Sigmoid colon (tissue), 7 donors: ENCODE data around the gene PLAAT5. TPM values are rescaled to one million over a fixed set of nuclear protein-coding genes. Genes with fewer than 3 reads are reported as not detected.
A peak's percentile ranks its signal among the peaks of the same experiment; 100 is the strongest.

ENCODE experiments used
- DNase-seq: peaks from one replicate; pipeline ENCODE4 v3.0.0-alpha.2; 2019
- H3K27ac ChIP-seq, 4 donors: fragments of 200-600 bp; sonication (generic); one replicate each; pipeline ENCODE4 v1.5.1; 2016 to 2019; ENCODE audit warnings: mild to moderate bottlenecking in 1 of 4
- H3K27me3 ChIP-seq, 3 donors: fragments of 200-600 bp; sonication (generic); one replicate each; pipeline ENCODE4 v1.5.1; 2019; ENCODE audit warnings: mild to moderate bottlenecking in 1 of 3
- H3K36me3 ChIP-seq, 4 donors: fragments of 200-600 bp; sonication (generic); one replicate each; pipeline ENCODE4 v1.5.1; 2016 to 2019
- H3K4me1 ChIP-seq, 4 donors: fragments of 200-600 bp; sonication (generic); one replicate each; pipeline ENCODE4 v1.5.1; 2017 to 2019
- H3K4me3 ChIP-seq, 4 donors: fragments of 200-600 bp; sonication (generic); one replicate each; pipeline ENCODE4 v1.5.1; 2017 to 2019; ENCODE audit warnings: mild to moderate bottlenecking in 2 of 4, moderate library complexity in 1 of 4
- H3K9me3 ChIP-seq, 4 donors: fragments of 200-600 bp in 3 of 4; sonication (generic) in 3 of 4; one replicate each; pipeline versions ENCODE4 v1.5.1 to v1.6.1; 2013 to 2019
- CTCF ChIP-seq, 4 experiments: fragments of 450-650 bp in 3 of 4; fragments of 200-600 bp in 1 of 4; IDR thresholded peaks; one replicate each; pipeline ENCODE4 v1.5.1; 2016 to 2019; ENCODE audit warnings: antibody characterized with exemption in 4 of 4, mild to moderate bottlenecking in 3 of 4, moderate library complexity in 2 of 4
- EP300 ChIP-seq, 4 donors: sonication (generic); formaldehyde crosslinking; IDR thresholded peaks; one replicate each; pipeline ENCODE4 v1.6.1; 2017; ENCODE audit warnings: antibody characterized with exemption in 4 of 4
- POLR2A ChIP-seq, 2 donors: fragments of 450-650 bp; IDR thresholded peaks; one replicate each; pipeline ENCODE4 v1.6.1; 2016; ENCODE audit warnings: antibody characterized with exemption in 2 of 2, mild to moderate bottlenecking in 2 of 2, moderate library complexity in 2 of 2
- POLR2AphosphoS5 ChIP-seq, 4 donors: sonication (generic); formaldehyde crosslinking; IDR thresholded peaks; one replicate each; pipeline ENCODE4 v1.6.1; 2017; ENCODE audit warnings: antibody characterized with exemption in 4 of 4
- WGBS, 2 donors: extraction: QIAGEN DNeasy Blood & Tissue Kit; methylation state at CpG; one replicate each; pipeline ENCODE4 v1.1.7; 2013; 5-methylcytosine and 5-hydroxymethylcytosine counted together
- intact Hi-C: fragments of 100-400 bp; cut with DNase I; formaldehyde crosslinking; loops from one replicate; pipeline ENCODE4 v1.15.1; 2023
- polyA plus RNA-seq, 3 donors: library from polyadenylated mRNA; stranded (reverse); fragments of 200-250 nt; gene quantifications; one replicate each; pipeline ENCODE4 v1.2.3, GENCODE V29; 2013
- total RNA-seq, 4 donors: library from RNA; depleted of rRNA; stranded (reverse); fragments of >200 nt; gene quantifications; one replicate each; pipeline ENCODE4 v1.1.0, GENCODE V29; 2016
- donor health status: healthy with polysubstance abuse.
- donor health status: Bipolar disorder and iron deficiency.
- donor health status: healthy.

PLAAT5 gene
- total and polyA plus RNA-seq, 7 donors, result 1.2 to 8.4 (median 2.3) TPM; not detected in 1

- no peak for DNase-seq
- no peaks in the 10 kb centered on the region for H3K36me3 ChIP-seq
- TF ChIP-seq POLR2A (IDR thresholded peaks at IDR 0.05), result no peak
- TF ChIP-seq EP300 (IDR thresholded peaks at IDR 0.05), result no peak
- H3K4me3 ChIP-seq, result no peak overlapping the region
- 84 to 90% methylated on average over 3 of the region's 3 CpGs for WGBS, 2 donors
- peaks cover 0 to 11% (median 0%) of the 10 kb centered on the region in 4 donors for H3K9me3 ChIP-seq
- H3K4me1 ChIP-seq, result peaks cover 0 to 7% (median 2%) of the 10 kb centered on the region in 4 donors
- H3K27ac ChIP-seq, result no peak overlapping the region
- intact Hi-C loops, result no loop called here
- H3K27me3 ChIP-seq, result no peaks in the 10 kb centered on the region
Measured at GRCh38 chr11:63485777-63486176, 5.2 kb downstream of the PLAAT5 start.

GRCh38 chr11:63480039-63480438 is 10.9 kb downstream of the PLAAT5 start:
- H3K9me3 ChIP-seq, result peaks cover 0 to 6% (median 1%) of the 10 kb centered on the region in 4 donors
- H3K4me3 ChIP-seq, result no peak overlapping the region
- 76 to 93% methylated on average over 6 of the region's 6 CpGs for WGBS, 2 donors
- TF ChIP-seq POLR2A (IDR thresholded peaks at IDR 0.05), result no peak
- TF ChIP-seq CTCF (IDR thresholded peaks at IDR 0.05), result no peak
- TF ChIP-seq EP300 (IDR thresholded peaks at IDR 0.05), result no peak
- TF ChIP-seq POLR2AphosphoS5 (IDR thresholded peaks at IDR 0.05), result no peak
- peaks cover 0 to 6% (median 0%) of the 10 kb centered on the region in 4 donors for H3K4me1 ChIP-seq
- no peaks in the 10 kb centered on the region for H3K36me3 ChIP-seq
- no peak for DNase-seq
- intact Hi-C loops, result no loop called here
- H3K27ac ChIP-seq, result no peak overlapping the region
- no peaks in the 10 kb centered on the region for H3K27me3 ChIP-seq

GRCh38 chr11:63478896-63479295 is 12.1 kb downstream of the PLAAT5 start:
- H3K27ac ChIP-seq, result peak overlapping the region; percentile 8 to 46 (median 41)
- H3K27me3 ChIP-seq, result no peaks in the 10 kb centered on the region
- H3K36me3 ChIP-seq, result no peaks in the 10 kb centered on the region
- TF ChIP-seq CTCF (IDR thresholded peaks at IDR 0.05) (peak; percentile 87 to 94 (median 90)), POLR2A (IDR thresholded peaks at IDR 0.05) (no peak)
- peaks cover 0 to 6% (median 0%) of the 10 kb centered on the region in 4 donors for H3K4me1 ChIP-seq
- H3K9me3 ChIP-seq, result peaks cover 0 to 2% (median 0%) of the 10 kb centered on the region in 4 donors
- no peak overlapping the region for H3K4me3 ChIP-seq
- peak; percentile 76 for DNase-seq
- intact Hi-C loops, result loop anchor here (1.0 to 5.0 kb wide), 2 partner anchors 157 to 258 kb away; no protein-coding TSS in a partner anchor
- 16 to 19% methylated on average over 5 of the region's 5 CpGs for WGBS, 2 donors

- Histone ChIP-seq H3K27ac (no peak overlapping the region), H3K9me3 (peaks cover 0 to 2% (median 0%) of the 10 kb centered on the region in 4 donors), H3K27me3 (no peaks in the 10 kb centered on the region), H3K4me3 (no peak overlapping the region), H3K4me1 (peaks cover 0 to 6% (median 0%) of the 10 kb centered on the region in 4 donors), H3K36me3 (no peaks in the 10 kb centered on the region)
- intact Hi-C loops, result loop anchor here (5.0 kb wide), 1 partner anchor 261 kb away; no protein-coding TSS in a partner anchor
- no peak for DNase-seq
- TF ChIP-seq POLR2AphosphoS5 (IDR thresholded peaks at IDR 0.05) (no peak), CTCF (IDR thresholded peaks at IDR 0.05) (no peak), EP300 (IDR thresholded peaks at IDR 0.05) (no peak)
Measured at GRCh38 chr11:63476618-63477017, 14.3 kb downstream of the PLAAT5 start.

- intact Hi-C loops, result no loop called here
- H3K4me1 ChIP-seq, result no peaks in the 10 kb centered on the region
- peaks cover 0 to 2% (median 0%) of the 10 kb centered on the region in 4 donors for H3K9me3 ChIP-seq
- H3K36me3 ChIP-seq, result no peaks in the 10 kb centered on the region
- no peak overlapping the region for H3K4me3 ChIP-seq
- no peaks in the 10 kb centered on the region for H3K27me3 ChIP-seq
- no peak for TF ChIP-seq CTCF (IDR thresholded peaks at IDR 0.05)
- TF ChIP-seq EP300 (IDR thresholded peaks at IDR 0.05), result no peak
- TF ChIP-seq POLR2AphosphoS5 (IDR thresholded peaks at IDR 0.05), result no peak
- no peak for TF ChIP-seq POLR2A (IDR thresholded peaks at IDR 0.05)
- 50 to 79% methylated on average over 3 of the region's 3 CpGs for WGBS, 2 donors
- DNase-seq, result no peak
- no peak overlapping the region for H3K27ac ChIP-seq
Measured at GRCh38 chr11:63472372-63472771, 18.6 kb downstream of the PLAAT5 start.
